ENCODE results near the gene OR2M5. TPM values are rescaled to one million over a fixed set of nuclear protein-coding genes. Genes with fewer than 3 reads are reported as not detected.

The OR2M5 gene
- total and polyA plus RNA-seq, 2 of the 8 experiments (the other 6 are each of a cell fraction or from before 2014, with no cell fraction given) = not detected

DNA sequence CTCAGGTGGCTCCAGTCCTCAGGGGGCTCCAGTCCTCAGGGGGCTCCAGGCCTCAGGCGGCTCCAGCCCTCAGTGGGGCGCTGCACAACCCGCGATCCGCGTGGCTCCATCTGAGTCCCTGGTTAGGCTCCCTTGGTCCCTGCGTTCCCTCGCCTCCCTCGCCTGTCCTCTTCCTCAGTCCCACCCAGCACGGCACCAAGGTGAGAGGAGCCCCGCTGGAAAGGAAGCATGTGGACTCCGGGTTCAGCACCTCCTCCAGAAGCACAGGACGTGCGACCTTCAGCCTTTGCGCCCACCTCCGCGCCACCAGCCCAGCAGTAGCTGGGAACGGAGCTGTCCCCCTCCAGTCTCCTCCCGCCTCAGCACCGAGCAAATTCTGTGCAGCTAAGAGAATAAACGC is 8.1 kb upstream of the OR2M5 start:
- DNase-seq (ENCODE audit: low read depth in 1 of 2, low spot score in 2 of 2) = no peak
- Histone ChIP-seq H3K27me3 (replicated peaks in 1 of 4; ENCODE audit: control insufficient read depth in 3 of 4, extremely low read depth in 1 of 4, insufficient read depth in 3 of 4, low read length in 3 of 4) (no peaks in the 10 kb centered on the region), H2BK5ac (ENCODE audit: low read depth, low read length) (no peak overlapping the region), H2AK5ac (ENCODE audit: low read depth, low read length) (no peak overlapping the region), H2BK12ac (ENCODE audit: low read depth, low read length) (no peak overlapping the region), H3K36me3 (ENCODE audit: control insufficient read depth in 2 of 4, insufficient read depth in 4 of 4, low read length in 3 of 4) (no peaks in the 10 kb centered on the region), H3K27ac (ENCODE audit: low read depth, low read length) (no peak overlapping the region), H3K4me3 (ENCODE audit: extremely low read depth in 1 of 4, insufficient read depth in 2 of 4, low read depth in 3 of 4, low read length in 4 of 4) (no peak overlapping the region), H3K79me2 (ENCODE audit: control insufficient read depth in 1 of 2, insufficient read depth in 2 of 2, low read length in 2 of 2) (no peaks in the 10 kb centered on the region), H3K79me1 (ENCODE audit: low read depth, low read length) (no peaks in the 10 kb centered on the region), H2BK15ac (ENCODE audit: low read length) (no peak overlapping the region), H3K18ac (ENCODE audit: extremely low read depth, low read length) (no peak overlapping the region), H4K8ac (ENCODE audit: extremely low read depth, insufficient read depth, low read length) (no peak overlapping the region), H4K5ac (ENCODE audit: insufficient read length, low read depth, low read length) (no peak overlapping the region), H3K23me2 (ENCODE audit: low read depth, low read length) (no peaks in the 10 kb centered on the region), H3K4me1 (replicated peaks in 1 of 4; ENCODE audit: control insufficient read depth in 3 of 4, insufficient read depth in 4 of 4, low read length in 3 of 4) (no peaks in the 10 kb centered on the region), H3K4me2 (ENCODE audit: insufficient read depth in 1 of 2, low read depth in 2 of 2, low read length in 2 of 2) (no peak overlapping the region), H2BK20ac (ENCODE audit: low read length) (no peak overlapping the region), H3K23ac (ENCODE audit: insufficient read length) (no peak overlapping the region), H2BK120ac (replicated peaks; ENCODE audit: low read depth, low read length) (no peak overlapping the region), H3K9me3 (ENCODE audit: insufficient read depth in 2 of 2, low read depth in 1 of 2, low read length in 1 of 2) (peaks cover 36 to 44% of the 10 kb centered on the region in 2 experiments), H3K4ac (replicated peaks; ENCODE audit: insufficient read length, low read depth, low read length) (no peak overlapping the region), H4K20me1 (replicated peaks in 1 of 2; ENCODE audit: control insufficient read depth in 1 of 2, insufficient read depth in 2 of 2, low read length in 2 of 2) (no peaks in the 10 kb centered on the region), H3K9ac (replicated peaks in 1 of 4; ENCODE audit: extremely low read depth in 1 of 4, low read depth in 3 of 4, low read length in 3 of 4) (no peak overlapping the region; a peak in 1 of 7 replicates), H3K56ac (replicated peaks; ENCODE audit: insufficient read length, low read depth, low read length) (no peak overlapping the region), H4K91ac (replicated peaks; ENCODE audit: insufficient read length, low read length) (no peak overlapping the region), H3K14ac (ENCODE audit: insufficient read length) (no peak overlapping the region), H2AFZ (ENCODE audit: low read length) (no peak overlapping the region)
- ChIA-PET POLR2A (ENCODE audit: partially characterized antibody) (no interaction called here), CTCF (ENCODE audit: partially characterized antibody) (no interaction called here)
- TF ChIP-seq CHD1 (IDR thresholded peaks at IDR 0.05; ENCODE audit: low read depth, low read length) = no peak
- TF ChIP-seq, protein P1, sequence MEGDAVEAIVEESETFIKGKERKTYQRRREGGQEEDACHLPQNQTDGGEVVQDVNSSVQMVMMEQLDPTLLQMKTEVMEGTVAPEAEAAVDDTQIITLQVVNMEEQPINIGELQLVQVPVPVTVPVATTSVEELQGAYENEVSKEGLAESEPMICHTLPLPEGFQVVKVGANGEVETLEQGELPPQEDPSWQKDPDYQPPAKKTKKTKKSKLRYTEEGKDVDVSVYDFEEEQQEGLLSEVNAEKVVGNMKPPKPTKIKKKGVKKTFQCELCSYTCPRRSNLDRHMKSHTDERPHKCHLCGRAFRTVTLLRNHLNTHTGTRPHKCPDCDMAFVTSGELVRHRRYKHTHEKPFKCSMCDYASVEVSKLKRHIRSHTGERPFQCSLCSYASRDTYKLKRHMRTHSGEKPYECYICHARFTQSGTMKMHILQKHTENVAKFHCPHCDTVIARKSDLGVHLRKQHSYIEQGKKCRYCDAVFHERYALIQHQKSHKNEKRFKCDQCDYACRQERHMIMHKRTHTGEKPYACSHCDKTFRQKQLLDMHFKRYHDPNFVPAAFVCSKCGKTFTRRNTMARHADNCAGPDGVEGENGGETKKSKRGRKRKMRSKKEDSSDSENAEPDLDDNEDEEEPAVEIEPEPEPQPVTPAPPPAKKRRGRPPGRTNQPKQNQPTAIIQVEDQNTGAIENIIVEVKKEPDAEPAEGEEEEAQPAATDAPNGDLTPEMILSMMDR (IDR thresholded peaks at IDR 0.05; ENCODE audit: control extremely low read depth in 1 of 3, insufficient read depth in 1 of 3, low read depth in 1 of 3, low read length in 3 of 3) = no peak
- TF ChIP-seq CHD2 (IDR thresholded peaks at IDR 0.05; ENCODE audit: low read length) = no peak
- WGBS, 2 experiments (ENCODE audit: extremely low coverage in 1 of 2, insufficient coverage in 1 of 2, insufficient read length in 1 of 2, insufficient replicate concordance in 2 of 2, low coverage in 1 of 2, low lambda C conversion rate in 2 of 2, missing lambda C conversion rate in 1 of 2) = 92% methylated on average over 18 of the region's 21 CpGs; no CpG with 5 or more reads in 1 of the 2 experiments
- no peak for FAIRE-seq
